NT2/D1 (cell line): ENCODE data around the gene EEF1A2.

Source experiments
- SUZ12 ChIP-seq: IDR thresholded peaks from 2 replicates; pipeline ENCODE4 v1.6.1; 2011; ENCODE audit not compliant: insufficient read length, insufficient read depth; ENCODE audit errors: extremely low read depth
- YY1 ChIP-seq: IDR thresholded peaks from 2 replicates; pipeline ENCODE4 v1.6.1; 2011; ENCODE audit not compliant: insufficient read length, insufficient read depth
- ZNF274 ChIP-seq: IDR thresholded peaks from 2 replicates; pipeline ENCODE4 v1.6.1; 2011; ENCODE audit warnings: mild to moderate bottlenecking, low read depth, low read length

DNA sequence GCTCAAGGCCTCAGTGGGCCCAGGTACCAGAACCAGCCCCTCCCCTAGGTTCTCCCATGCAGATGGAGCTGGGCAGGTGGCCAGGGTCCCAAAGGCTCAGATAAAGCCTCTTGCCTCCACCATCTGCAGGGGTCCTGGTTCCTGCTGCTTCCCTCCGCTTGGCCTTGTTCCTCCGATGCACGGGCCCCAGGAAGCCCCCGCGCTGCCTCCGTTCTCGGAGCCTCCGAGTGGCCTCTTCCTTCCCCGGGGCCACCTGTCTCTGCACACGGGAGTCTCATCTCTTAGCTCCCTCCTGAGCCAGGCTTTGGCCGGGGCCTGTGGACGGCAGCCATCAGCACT is 40.2 kb upstream of the EEF1A2 start:
- no peak for TF ChIP-seq YY1
- TF ChIP-seq SUZ12 = no peak
- no peak for TF ChIP-seq ZNF274
